ENCODE measurements around the gene PLCB4.

The PLCB4 gene

DNA sequence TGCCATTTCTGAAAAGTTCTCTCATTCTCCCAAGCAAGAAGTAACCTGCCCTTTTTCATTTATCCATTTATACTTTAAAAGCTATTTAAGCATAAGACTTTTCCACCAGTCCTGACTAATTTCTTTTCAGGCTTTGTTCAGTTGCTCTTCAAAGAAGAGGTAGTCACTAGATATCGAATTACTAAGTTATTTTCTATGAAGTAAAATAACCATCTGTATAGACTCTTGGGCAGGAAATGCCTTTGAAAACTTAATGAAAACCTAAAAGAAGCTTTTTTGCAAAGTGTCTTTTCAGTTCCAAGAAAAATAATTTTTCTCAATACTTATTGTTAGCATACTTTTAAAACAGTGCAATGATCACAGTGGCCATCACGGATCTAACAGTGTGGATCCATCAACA lies 414.2 kb downstream of the PLCB4 start:
- TF ChIP-seq JUND (IDR thresholded peaks at IDR 0.05; ENCODE audit: low read depth): no peak
- in situ Hi-C loops (cut with HindIII; ENCODE audit: low pct_unique_long_range_greater_than_20kb, low sequenced_read_pairs): no loop called here
- no peak for DNase-seq (ENCODE audit: low read depth in 1 of 2, low spot score in 1 of 2)

DNA sequence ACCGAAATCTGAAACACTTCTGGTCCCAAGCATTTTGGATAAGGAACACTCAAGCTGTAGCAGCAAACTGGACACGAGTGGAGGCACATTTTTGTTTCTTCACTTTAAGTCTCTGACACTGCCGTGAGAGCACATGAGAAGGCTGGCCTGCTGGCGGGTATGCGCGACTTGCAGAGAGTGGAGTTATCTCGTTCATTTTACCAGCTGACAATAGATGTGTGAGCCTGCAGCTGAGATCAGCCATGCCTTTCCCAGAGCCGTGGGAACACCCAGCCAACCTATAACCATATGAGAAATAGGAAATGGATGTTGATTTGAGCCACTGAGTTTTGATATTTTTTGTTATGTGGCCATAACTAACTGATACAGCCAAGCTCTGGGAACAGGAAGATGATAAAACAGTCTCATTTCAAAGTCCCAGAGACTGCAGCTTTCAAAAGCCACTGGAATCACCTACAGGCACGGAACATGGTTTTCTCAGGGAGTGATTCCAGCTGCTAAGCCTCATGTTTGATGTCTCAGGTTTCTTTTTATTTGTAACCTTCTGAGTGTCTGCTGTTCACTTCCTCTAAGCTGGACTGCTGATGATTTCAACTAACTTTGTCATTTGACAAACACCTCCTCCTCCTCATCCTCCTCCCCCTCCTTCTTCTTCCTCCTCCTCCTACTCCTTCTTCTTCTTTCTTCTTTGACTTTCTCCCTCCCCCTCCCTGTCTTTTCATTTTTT lies 416.9 kb downstream of the PLCB4 start:
- in situ Hi-C loops (cut with HindIII; ENCODE audit: low pct_unique_long_range_greater_than_20kb, low sequenced_read_pairs): no loop called here

DNA sequence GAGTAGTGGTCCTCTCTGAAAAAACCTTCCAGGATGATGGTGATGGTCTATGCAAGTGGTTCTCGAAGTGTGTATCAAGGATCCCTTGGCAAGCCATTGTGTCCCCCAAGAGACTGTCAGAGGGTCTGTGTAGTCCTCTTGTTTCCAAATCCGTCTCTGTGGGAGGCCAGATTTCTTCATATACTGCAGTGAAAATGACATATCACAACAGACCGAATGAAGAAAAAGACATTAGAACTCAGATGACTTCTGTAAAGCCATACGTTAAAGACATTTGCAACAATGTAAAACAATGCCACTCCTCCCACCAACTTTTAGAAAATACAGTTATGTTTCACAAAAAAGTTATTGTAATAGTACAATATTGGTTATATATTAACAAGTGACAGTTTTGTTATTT lies 418.3 kb downstream of the PLCB4 start:
- no peak for DNase-seq (ENCODE audit: low read depth in 1 of 2, low spot score in 1 of 2)
- TF ChIP-seq JUND (IDR thresholded peaks at IDR 0.05; ENCODE audit: low read depth): no peak
- in situ Hi-C loops (cut with HindIII; ENCODE audit: low pct_unique_long_range_greater_than_20kb, low sequenced_read_pairs): no loop called here

More for the DNA sequence above, 416.9 kb downstream of the PLCB4 start:
- DNase-seq (ENCODE audit: low read depth in 1 of 2, low spot score in 1 of 2): no peak
- TF ChIP-seq JUND (IDR thresholded peaks at IDR 0.05; ENCODE audit: low read depth): no peak

DNA sequence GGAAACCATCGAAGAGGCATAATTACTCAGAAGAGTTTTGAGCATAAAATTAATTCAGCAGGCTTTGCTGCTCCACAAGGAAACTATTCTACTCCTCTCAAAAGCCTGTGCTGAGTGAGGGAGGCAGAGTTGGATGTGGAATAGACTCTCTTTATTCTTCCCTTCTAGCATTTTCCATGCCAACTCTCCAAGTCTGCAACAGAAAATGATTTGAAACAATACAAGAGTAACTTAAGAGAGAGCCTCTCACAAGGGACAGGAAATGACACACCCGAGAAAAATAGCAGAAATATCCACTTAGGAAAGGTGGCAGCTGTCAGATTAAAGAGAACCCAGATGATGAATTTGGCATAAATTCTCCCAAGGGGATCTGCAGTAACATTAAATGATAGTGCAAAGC lies 419.2 kb downstream of the PLCB4 start:
- in situ Hi-C loops (cut with HindIII; ENCODE audit: low pct_unique_long_range_greater_than_20kb, low sequenced_read_pairs): no loop called here
- no peak for DNase-seq (ENCODE audit: low read depth in 1 of 2, low spot score in 1 of 2)
- TF ChIP-seq JUND (IDR thresholded peaks at IDR 0.05; ENCODE audit: low read depth): no peak

DNA sequence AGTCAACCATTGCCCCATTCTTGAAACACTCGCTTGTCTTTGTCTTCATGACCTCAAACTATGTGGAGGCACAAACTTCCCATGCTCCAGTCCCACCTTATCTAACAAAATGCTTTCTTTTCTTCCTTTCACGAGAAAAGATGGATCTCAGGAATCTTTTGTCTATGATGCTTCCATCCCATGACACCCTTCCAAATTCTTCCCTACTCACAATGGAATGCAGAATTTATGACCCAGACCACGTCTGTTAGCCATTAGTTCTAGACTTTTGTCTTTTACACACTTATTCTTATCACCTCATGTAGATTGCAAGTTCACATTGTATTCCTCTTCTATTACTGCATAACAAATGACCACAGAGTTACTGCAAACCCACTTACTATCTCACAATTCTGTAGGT lies 421.3 kb downstream of the PLCB4 start:
- no peak for TF ChIP-seq JUND (IDR thresholded peaks at IDR 0.05; ENCODE audit: low read depth)
- no peak for DNase-seq (ENCODE audit: low read depth in 1 of 2, low spot score in 1 of 2)
- in situ Hi-C loops (cut with HindIII; ENCODE audit: low pct_unique_long_range_greater_than_20kb, low sequenced_read_pairs): no loop called here

DNA sequence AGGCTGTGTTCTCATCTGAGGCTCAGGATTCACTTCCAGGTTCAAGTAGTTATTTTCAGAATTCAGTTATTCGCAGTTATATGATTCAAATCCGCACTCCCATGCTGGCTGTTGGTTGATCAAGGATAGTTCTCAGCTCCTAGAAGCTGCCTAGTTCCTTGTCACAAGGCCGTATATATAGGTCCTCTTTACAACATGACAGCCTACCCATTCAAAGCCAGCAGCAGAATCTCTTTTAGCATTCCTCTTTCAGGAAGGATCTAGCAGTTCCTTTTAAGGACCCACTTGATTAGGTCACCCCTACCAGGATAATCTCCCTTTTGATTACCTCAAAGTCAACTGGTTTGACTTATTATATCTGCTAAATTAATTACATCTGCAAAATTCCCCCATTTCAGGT lies 421.7 kb downstream of the PLCB4 start:
- in situ Hi-C loops (cut with HindIII; ENCODE audit: low pct_unique_long_range_greater_than_20kb, low sequenced_read_pairs): no loop called here
- DNase-seq (ENCODE audit: low read depth in 1 of 2, low spot score in 1 of 2): no peak
- TF ChIP-seq JUND (IDR thresholded peaks at IDR 0.05; ENCODE audit: low read depth): no peak

DNA sequence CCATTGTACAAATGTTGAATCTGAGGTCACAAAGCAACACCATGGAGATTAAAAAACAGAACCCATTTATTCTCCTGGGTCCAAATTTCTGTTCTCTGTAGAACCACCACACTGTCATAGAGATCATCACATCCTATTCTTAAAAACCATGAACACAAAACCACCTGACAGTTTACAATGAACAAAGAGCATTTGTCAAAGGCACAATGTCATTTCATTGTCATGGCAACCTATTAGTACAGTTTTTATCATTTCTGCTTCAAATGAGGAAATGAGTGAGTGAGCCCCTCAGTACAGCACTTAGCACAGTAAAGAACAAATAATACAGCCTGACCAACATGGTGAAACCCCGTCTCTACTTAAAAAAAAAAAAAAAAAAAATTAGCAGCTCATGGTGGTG lies 422.4 kb downstream of the PLCB4 start:
- DNase-seq (ENCODE audit: low read depth in 1 of 2, low spot score in 1 of 2): no peak
- in situ Hi-C loops (cut with HindIII; ENCODE audit: low pct_unique_long_range_greater_than_20kb, low sequenced_read_pairs): no loop called here
- TF ChIP-seq JUND (IDR thresholded peaks at IDR 0.05; ENCODE audit: low read depth): no peak

DNA sequence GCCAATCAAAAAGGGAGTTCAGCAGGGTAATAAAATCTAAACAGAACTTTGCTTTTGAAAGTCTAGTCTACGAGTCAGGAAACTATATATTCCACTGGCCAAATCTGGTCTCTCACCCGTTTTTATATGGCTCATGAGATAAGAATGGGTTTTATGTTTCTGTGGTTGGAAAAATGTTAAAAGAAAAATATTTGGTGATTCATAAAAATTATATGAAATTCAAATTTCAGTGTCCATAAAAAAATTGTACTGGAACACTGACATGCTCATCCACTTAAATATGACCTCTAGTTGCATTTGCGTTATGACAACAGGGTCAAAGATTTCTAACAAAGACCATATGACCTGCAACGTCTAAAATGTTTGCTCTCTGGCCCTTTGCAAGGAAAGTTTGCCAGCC lies 423.2 kb downstream of the PLCB4 start:
- no peak for TF ChIP-seq JUND (IDR thresholded peaks at IDR 0.05; ENCODE audit: low read depth)
- in situ Hi-C loops (cut with HindIII; ENCODE audit: low pct_unique_long_range_greater_than_20kb, low sequenced_read_pairs): no loop called here
- DNase-seq (ENCODE audit: low read depth in 1 of 2, low spot score in 1 of 2): no peak

DNA sequence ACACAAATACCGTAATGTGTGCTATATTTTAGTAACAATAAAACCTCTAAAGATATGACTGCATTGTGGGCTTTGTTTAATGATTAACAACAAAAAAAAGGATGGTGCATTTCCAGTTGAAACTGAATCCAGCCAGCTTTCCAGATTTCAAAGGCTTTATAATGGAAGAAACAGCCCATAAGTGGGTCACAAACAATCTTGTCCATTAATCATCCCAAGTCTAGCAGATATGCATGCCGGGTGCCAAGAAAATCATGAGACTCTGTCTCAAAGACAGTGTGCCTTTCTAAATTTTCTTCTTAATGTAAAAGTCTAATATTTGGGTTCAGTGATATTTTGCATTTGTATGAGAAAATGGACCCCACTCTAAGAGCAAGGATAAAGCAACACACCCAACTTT lies 424.9 kb downstream of the PLCB4 start:
- no peak for TF ChIP-seq JUND (IDR thresholded peaks at IDR 0.05; ENCODE audit: low read depth)
- no peak for DNase-seq (ENCODE audit: low read depth in 1 of 2, low spot score in 1 of 2)
- in situ Hi-C loops (cut with HindIII; ENCODE audit: low pct_unique_long_range_greater_than_20kb, low sequenced_read_pairs): no loop called here

DNA sequence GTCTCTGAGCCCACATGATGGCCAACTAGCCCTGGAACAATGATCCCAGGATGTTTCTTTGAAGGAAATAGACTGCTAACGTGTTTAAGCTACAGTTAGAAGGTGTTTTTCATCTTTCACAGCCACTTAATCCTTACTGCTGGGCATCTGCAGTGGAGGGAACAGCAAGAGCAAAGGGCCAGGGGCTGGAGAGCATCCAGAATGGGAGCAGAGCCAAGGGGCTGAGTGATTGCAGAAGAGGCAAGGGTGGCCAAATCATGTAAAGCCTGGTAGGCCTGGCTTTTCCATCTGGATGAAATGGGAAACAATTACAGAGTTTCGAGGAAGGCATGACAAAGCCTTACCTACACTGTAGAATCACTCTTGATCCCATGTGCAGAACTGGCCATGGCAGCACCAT lies 426.8 kb downstream of the PLCB4 start:
- in situ Hi-C loops (cut with HindIII; ENCODE audit: low pct_unique_long_range_greater_than_20kb, low sequenced_read_pairs): no loop called here
- TF ChIP-seq JUND (IDR thresholded peaks at IDR 0.05; ENCODE audit: low read depth): no peak
- no peak for DNase-seq (ENCODE audit: low read depth in 1 of 2, low spot score in 1 of 2)

DNA sequence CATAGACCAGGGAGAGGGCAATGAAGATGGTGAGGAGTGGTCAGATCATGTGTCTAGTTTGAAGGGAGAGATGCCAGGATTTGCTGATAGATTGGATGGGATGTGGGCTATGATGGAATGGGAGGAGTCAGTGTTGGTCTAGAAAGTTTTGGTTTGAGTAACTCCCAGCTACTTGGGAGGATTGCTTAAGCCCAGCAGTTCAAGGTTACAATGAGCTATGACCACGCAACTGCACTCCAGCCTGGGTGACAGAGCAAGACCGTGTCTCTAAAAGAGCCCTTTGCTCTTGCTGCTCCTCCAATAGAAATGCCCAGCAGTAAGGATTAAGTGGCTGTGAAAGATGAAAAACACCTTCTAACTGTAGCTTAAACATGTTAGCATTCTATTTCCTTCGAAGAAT lies 427.3 kb downstream of the PLCB4 start:
- in situ Hi-C loops (cut with HindIII; ENCODE audit: low pct_unique_long_range_greater_than_20kb, low sequenced_read_pairs): no loop called here
- no peak for TF ChIP-seq JUND (IDR thresholded peaks at IDR 0.05; ENCODE audit: low read depth)
- no peak for DNase-seq (ENCODE audit: low read depth in 1 of 2, low spot score in 1 of 2)

DNA sequence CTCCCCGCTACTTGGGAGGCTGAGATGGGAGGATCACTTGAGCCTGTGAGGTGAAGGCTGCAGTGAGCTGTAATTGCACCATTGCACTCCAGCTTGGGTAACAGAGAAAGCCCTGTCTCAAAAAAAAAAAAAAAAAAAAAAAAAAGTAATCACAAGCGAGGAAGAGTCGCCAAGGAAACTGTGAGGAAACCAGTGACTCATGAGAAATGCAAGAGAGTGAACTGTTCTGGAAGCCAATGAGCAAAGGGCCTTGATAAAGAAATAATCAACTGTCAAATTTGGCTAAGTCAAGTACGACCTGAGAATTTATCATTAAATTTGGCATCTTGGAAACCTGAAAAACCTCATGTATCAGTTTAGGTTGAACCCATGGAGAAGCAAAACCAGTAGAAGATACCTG lies 429.4 kb downstream of the PLCB4 start:
- DNase-seq (ENCODE audit: low read depth in 1 of 2, low spot score in 1 of 2): no peak
- TF ChIP-seq JUND (IDR thresholded peaks at IDR 0.05; ENCODE audit: low read depth): no peak

DNA sequence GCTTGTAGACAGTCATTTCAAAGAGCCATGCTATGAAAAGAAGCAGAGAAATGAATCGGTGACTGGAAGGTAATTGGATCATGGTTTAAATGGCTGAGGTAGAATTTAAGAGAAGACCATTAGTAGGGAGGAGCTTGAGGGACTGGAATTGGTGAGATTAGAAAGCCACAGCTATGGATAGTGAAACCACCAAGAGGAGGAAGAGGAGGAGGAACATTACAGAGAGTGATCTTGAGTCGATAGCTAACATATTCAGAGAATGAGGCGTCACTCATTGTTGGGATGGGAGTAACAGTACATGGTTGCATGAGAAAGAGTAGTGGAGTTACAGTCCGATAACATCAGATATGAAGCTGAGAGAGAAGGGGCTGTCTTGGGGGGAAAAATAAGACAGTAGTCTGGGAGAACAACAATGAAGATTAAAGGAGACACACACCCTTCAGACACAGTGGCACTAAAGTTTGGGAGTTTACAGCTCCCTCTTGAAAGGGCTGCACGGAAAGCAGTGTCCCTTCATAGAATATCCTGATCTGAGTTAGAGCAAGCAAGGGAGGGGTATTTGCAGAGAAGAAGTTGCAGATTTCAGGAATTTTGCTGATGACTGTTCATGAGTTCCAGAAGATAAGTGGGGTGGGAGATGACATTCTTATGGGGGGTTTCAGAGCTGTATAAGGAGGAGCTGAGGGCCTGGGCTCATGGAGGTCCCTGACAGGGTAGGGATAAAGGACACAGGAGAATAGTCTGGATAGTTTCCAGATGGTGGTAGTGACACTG lies 430.4 kb downstream of the PLCB4 start:
- TF ChIP-seq JUND (IDR thresholded peaks at IDR 0.05; ENCODE audit: low read depth): no peak
- in situ Hi-C loops (cut with HindIII; ENCODE audit: low pct_unique_long_range_greater_than_20kb, low sequenced_read_pairs): no loop called here
- DNase-seq (ENCODE audit: low read depth in 1 of 2, low spot score in 1 of 2): no peak

More for the DNA sequence above, 429.4 kb downstream of the PLCB4 start:
- in situ Hi-C loops (cut with HindIII; ENCODE audit: low pct_unique_long_range_greater_than_20kb, low sequenced_read_pairs): no loop called here
